ENCODE results near the gene OBP2A. TPM values are rescaled to one million over a fixed set of nuclear protein-coding genes. Genes with fewer than 3 reads are reported as not detected.

Gene OBP2A
- total and polyA plus RNA-seq, 3 donors from 2014 or later: 11.8 to 19.0 (median 13.9) TPM

DNA sequence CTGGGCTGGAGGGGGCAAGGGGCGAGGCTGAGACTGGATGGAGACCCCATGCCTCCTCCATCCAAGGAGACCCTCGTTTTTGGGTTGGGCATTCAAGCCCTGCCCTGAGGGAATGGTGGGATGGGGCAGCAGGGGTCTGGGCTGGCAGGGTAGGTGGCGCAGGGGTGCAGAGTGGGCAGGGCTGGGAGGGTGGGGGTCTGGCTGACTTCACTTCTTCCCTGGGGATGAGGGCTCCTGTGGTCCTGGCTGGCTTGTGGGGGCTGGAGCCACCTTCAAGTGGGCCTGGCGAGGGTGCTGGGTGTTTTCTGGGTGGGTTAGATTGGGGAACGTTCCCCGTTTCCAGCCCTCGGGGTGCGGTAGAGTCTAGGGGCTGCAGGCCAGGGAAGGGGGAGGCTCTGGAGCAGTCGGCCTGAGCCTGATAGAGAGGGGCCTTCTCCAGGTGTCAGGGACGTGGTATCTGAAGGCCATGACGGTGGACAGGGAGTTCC is 24.3 kb upstream of the OBP2A start:
- no peaks in the 10 kb centered on the region for H3K36me3 ChIP-seq (ENCODE audit: low read depth, missing control alignments)
- H3K4me3 ChIP-seq: no peak overlapping the region
- H3K9me3 ChIP-seq: no peaks in the 10 kb centered on the region
- H3K27ac ChIP-seq: no peak overlapping the region
- no peaks in the 10 kb centered on the region for H3K27me3 ChIP-seq
- TF ChIP-seq CTCF (IDR thresholded peaks at IDR 0.05): no peak
- TF ChIP-seq POLR2A (IDR thresholded peaks at IDR 0.05): no peak
- intact Hi-C loops (cut with DNase I; ENCODE audit: low total_unique reads): no loop called here
- no peak for DNase-seq
- WGBS, 2 donors: 83 to 84% methylated on average over 7 to 11 of the region's 11 CpGs
- no peaks in the 10 kb centered on the region for H3K4me1 ChIP-seq

DNA sequence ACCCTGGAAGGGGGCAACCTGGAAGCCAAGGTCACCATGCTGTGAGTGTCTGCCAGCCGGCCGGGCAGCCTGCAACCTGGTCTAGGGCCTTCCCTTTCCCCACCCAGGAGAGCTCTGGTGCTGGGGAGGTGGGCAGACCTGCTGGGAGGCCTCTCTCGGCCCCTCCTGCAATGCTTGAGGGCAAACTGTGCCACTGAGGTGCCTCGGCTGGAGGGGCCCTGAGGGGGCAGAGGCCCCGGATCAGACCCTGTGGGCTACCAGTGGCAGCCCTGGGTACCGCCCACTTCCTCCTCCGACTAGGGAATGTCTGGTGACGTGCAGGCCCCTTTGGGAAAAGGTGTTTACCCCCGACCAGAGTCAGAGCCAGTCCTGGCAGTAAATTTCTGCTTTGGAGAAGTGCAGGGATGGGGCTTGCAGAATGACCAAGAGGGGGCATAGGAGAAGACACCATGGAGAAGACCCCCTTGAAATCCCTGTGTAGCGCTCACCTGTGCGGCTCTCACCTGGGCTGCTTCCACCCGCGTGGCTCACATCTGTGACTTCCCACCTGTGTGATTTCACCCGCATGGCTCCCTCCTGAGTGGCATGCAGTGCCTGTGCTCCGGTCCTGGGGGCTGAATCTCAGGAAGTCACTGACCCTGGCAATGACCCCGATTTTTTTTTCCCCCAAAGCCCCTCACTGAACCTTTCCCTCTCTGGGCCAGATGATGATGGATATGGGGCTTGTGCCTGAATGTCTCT is 23.6 kb upstream of the OBP2A start:
- no peak for DNase-seq

DNA sequence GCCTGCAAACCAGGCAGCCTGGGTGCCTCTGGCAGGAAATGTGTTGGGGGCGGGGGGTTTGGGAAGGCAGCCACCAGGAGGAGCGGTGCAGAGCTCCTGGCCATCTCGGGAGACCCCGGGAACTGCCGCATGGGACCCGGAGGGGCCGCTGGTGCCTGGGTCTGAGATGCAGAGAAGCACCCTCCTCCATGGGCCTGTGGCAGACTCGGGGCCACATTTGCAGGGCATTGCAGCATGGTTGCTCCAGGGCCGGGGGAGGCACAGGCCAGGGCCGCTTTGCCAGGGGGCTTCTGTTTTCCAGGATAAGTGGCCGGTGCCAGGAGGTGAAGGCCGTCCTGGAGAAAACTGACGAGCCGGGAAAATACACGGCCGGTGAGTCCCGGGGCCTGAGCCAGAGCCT is 23.0 kb upstream of the OBP2A start:
- intact Hi-C loops (cut with DNase I; ENCODE audit: low total_unique reads): no loop called here

More for the DNA sequence above, 23.6 kb upstream of the OBP2A start:
- intact Hi-C loops (cut with DNase I; ENCODE audit: low total_unique reads): no loop called here
- Histone ChIP-seq H3K36me3 (ENCODE audit: low read depth, missing control alignments) (no peaks in the 10 kb centered on the region), H3K9me3 (no peaks in the 10 kb centered on the region), H3K4me3 (no peak overlapping the region), H3K27ac (no peak overlapping the region), H3K27me3 (no peaks in the 10 kb centered on the region), H3K4me1 (no peaks in the 10 kb centered on the region)
- 74 to 85% methylated on average over 11 to 16 of the region's 16 CpGs for WGBS, 2 donors
- TF ChIP-seq CTCF (IDR thresholded peaks at IDR 0.05): no peak
- TF ChIP-seq POLR2A (IDR thresholded peaks at IDR 0.05): no peak

DNA sequence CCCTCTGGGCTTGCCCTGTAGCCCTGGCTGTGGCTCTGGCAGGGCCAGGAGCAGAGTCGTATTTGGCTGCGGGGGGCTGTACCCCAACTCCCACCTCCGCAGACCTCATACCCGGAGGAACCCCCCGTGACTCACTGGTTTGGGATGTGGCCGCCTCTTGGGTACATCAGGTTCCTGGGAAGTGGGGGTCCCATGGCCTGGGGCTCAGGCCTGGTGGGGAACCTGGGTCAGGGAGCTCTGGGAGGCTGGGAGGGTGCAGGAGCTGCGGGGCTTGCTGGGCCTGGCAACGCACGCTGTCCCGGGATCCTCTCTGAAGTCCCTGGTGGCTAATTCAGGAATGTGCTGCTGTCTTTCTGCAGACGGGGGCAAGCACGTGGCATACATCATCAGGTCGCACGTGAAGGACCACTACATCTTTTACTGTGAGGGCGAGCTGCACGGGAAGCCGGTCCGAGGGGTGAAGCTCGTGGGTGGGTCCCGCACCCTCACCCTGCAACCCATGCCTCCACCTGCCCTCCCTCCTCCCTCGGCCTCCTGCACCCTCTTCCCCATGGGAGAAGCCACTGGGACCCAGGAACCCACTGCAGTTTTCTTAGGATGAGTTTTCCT is 22.3 kb upstream of the OBP2A start:
- WGBS, 2 donors: 82 to 100% methylated on average over 2 to 21 of the region's 21 CpGs
- no peak overlapping the region for H3K4me3 ChIP-seq
- intact Hi-C loops (cut with DNase I; ENCODE audit: low total_unique reads): no loop called here
- no peaks in the 10 kb centered on the region for H3K9me3 ChIP-seq
- TF ChIP-seq CTCF (IDR thresholded peaks at IDR 0.05) (no peak), POLR2A (IDR thresholded peaks at IDR 0.05) (no peak)
- no peaks in the 10 kb centered on the region for H3K4me1 ChIP-seq
- DNase-seq: no peak
- H3K36me3 ChIP-seq (ENCODE audit: low read depth, missing control alignments): no peaks in the 10 kb centered on the region
- no peaks in the 10 kb centered on the region for H3K27me3 ChIP-seq
- H3K27ac ChIP-seq: no peak overlapping the region

More for the DNA sequence above, 23.0 kb upstream of the OBP2A start:
- 74 to 84% methylated on average over 15 to 17 of the region's 17 CpGs for WGBS, 2 donors
- no peaks in the 10 kb centered on the region for H3K27me3 ChIP-seq
- TF ChIP-seq CTCF (IDR thresholded peaks at IDR 0.05): no peak
- TF ChIP-seq POLR2A (IDR thresholded peaks at IDR 0.05): no peak
- no peak overlapping the region for H3K27ac ChIP-seq
- no peak for DNase-seq
- no peaks in the 10 kb centered on the region for H3K36me3 ChIP-seq (ENCODE audit: low read depth, missing control alignments)
- no peak overlapping the region for H3K4me3 ChIP-seq
- no peaks in the 10 kb centered on the region for H3K9me3 ChIP-seq
- H3K4me1 ChIP-seq: no peaks in the 10 kb centered on the region
